Gastroesophageal sphincter (tissue), 4 donors: ENCODE measurements around the gene TMEM19. TPM values are rescaled to one million over a fixed set of nuclear protein-coding genes. Genes with fewer than 3 reads are reported as not detected.

Experiments
- ATAC-seq: fragments of 150-250 bp; one replicate; pipeline ENCODE4 v1.9.1; 2016; ENCODE audit warnings: mild to moderate bottlenecking, moderate library complexity
- H3K27ac ChIP-seq, 4 donors: fragments of 200-600 bp; sonication (generic) in 3 of 4; 1 replicate in 3 of 4; 2 replicates in 1 of 4; pipeline ENCODE4 v1.5.1; 2016 to 2019
- H3K27me3 ChIP-seq: fragments of 200-600 bp; sonication (generic); one replicate; pipeline ENCODE4 v1.5.1; 2019
- H3K36me3 ChIP-seq, 2 donors: fragments of 200-600 bp; sonication (generic); one replicate each; pipeline ENCODE4 v1.5.1; 2019; ENCODE audit warnings: control low read depth in 1 of 2
- H3K4me1 ChIP-seq, 3 donors: fragments of 200-600 bp; sonication (generic); 1 replicate in 2 of 3; 2 replicates in 1 of 3; pipeline ENCODE4 v1.5.1; 2016 to 2019; ENCODE audit warnings: control low read depth in 2 of 3
- H3K4me3 ChIP-seq, 2 donors: fragments of 200-600 bp; sonication (generic); one replicate each; pipeline ENCODE4 v1.5.1; 2019; ENCODE audit warnings: mild to moderate bottlenecking in 1 of 2, moderate library complexity in 1 of 2
- H3K9me3 ChIP-seq, 3 donors: fragments of 200-600 bp; sonication (generic); one replicate each; pipeline ENCODE4 v1.5.1; 2017 to 2019; ENCODE audit warnings: control low read depth in 2 of 3
- EP300 ChIP-seq: sonication (generic); formaldehyde crosslinking; IDR thresholded peaks from one replicate; pipeline ENCODE4 v1.6.1; 2017; ENCODE audit warnings: antibody characterized with exemption, mild to moderate bottlenecking
- POLR2A ChIP-seq, 2 donors: fragments of 450-650 bp; IDR thresholded peaks; one replicate each; pipeline ENCODE4 v1.6.1; 2017; ENCODE audit warnings: antibody characterized with exemption in 2 of 2, mild to moderate bottlenecking in 2 of 2, moderate library complexity in 1 of 2
- POLR2AphosphoS5 ChIP-seq: sonication (generic); formaldehyde crosslinking; IDR thresholded peaks from one replicate; pipeline ENCODE4 v1.6.1; 2017; ENCODE audit warnings: antibody characterized with exemption
- WGBS, 2 donors: methylation state at CpG; one replicate each; pipeline ENCODE4 v1.1.5; 2018; ENCODE audit warnings: low coverage in 1 of 2; 5-methylcytosine and 5-hydroxymethylcytosine counted together
- total RNA-seq, 4 donors: library from RNA; depleted of rRNA; stranded (reverse); fragments of >200 nt; gene quantifications; one replicate each; pipeline ENCODE4 v1.1.0, GENCODE V29; 2016
- TF ChIP-seq, protein P1 (sequence below), 4 experiments: fragments of 200-600 bp in 2 of 4; fragments of 450-650 bp in 2 of 4; sonication (generic) in 1 of 4; IDR thresholded peaks; one replicate each; pipeline ENCODE4 v1.5.1; 2017 to 2019; ENCODE audit warnings: antibody characterized with exemption in 4 of 4, mild to moderate bottlenecking in 2 of 4, moderate library complexity in 2 of 4

Gene TMEM19
- total RNA-seq, 4 donors from 2014 or later, result 15.5 to 28.9 (median 19.9) TPM

DNA sequence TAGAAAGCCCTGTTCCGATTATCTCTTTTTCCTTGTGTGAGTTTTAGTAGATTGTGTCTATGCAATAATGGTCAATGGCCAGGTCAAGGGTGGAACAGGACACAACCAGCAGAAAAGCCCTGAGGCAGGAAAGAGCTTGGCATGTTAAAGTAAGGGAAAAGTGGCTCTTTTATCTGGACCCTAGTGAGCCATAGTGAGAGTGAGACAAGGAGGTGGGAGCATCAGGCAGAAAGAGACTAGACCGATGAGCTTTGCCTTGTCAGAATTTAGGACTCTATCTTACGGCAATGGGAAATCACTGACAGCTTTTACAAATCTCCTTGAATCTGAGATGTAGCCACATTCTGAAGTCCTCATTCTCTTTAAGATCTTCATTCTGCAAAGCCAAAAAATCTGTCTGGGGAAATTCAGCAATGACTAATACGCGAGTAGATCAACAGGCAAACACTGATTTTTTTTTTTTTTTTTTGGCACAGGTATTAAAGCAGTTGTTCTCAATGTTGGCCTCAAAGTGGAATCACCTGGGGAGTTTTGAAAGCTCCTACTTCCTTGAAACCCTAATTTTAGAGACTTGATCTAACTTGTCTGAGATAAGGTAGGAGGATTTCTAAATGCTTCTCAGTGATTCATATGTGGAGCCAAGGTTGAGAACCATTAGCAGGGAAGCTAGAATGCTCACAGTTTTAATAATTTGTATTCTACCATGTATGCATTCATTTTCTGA is 33.9 kb downstream of the TMEM19 start:
- H3K4me1 ChIP-seq, result no peaks in the 10 kb centered on the region
- TF ChIP-seq, protein P1, sequence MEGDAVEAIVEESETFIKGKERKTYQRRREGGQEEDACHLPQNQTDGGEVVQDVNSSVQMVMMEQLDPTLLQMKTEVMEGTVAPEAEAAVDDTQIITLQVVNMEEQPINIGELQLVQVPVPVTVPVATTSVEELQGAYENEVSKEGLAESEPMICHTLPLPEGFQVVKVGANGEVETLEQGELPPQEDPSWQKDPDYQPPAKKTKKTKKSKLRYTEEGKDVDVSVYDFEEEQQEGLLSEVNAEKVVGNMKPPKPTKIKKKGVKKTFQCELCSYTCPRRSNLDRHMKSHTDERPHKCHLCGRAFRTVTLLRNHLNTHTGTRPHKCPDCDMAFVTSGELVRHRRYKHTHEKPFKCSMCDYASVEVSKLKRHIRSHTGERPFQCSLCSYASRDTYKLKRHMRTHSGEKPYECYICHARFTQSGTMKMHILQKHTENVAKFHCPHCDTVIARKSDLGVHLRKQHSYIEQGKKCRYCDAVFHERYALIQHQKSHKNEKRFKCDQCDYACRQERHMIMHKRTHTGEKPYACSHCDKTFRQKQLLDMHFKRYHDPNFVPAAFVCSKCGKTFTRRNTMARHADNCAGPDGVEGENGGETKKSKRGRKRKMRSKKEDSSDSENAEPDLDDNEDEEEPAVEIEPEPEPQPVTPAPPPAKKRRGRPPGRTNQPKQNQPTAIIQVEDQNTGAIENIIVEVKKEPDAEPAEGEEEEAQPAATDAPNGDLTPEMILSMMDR (IDR thresholded peaks at IDR 0.05), result no peak
- TF ChIP-seq POLR2AphosphoS5, result no peak
- no peak for TF ChIP-seq EP300
- no peak for TF ChIP-seq POLR2A (IDR thresholded peaks at IDR 0.05)
- no peaks in the 10 kb centered on the region for H3K36me3 ChIP-seq
- H3K27me3 ChIP-seq, result no peaks in the 10 kb centered on the region
- H3K27ac ChIP-seq, result no peak overlapping the region
- 76 to 93% methylated on average over 5 of the region's 5 CpGs for WGBS, 2 donors
- no peak overlapping the region for H3K4me3 ChIP-seq
- H3K9me3 ChIP-seq, result peaks cover 0 to 2% (median 0%) of the 10 kb centered on the region in 3 donors
- ATAC-seq, result no peak

DNA sequence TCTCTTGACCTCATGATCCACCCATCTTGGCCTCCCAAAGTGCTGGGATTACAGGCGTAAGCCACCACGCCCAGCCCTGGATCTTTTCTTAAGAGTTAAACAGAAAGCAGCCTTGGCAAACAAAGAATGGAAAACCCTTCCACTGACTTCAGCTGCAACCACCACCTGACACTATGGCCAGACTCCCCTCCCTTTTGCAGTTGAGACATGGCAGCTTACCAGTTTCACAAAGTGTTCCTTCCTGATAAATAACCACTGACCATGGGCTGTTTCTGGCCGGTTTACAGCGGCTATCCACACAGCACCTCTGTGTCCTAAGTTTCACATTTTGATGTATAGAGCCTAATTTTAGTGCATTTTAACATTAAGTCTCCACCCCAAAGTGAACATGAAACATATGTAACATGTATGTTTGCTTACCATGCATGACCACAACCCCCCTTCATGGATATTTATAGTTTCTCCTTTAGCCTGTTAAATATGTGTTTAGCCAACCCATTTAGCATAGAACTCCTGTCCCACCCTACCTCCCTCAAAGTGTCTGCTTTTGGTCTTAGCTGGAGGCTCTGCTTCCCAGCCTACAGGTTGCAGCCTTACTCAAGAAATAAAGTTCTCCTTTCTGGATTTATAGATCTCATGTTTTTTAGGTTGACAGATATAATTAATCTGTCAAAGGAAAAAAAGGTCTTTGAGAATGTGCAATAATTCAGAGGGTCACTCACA is 36.1 kb downstream of the TMEM19 start:
- peak; percentile 34 for ATAC-seq
- WGBS, 2 donors, result 78 to 94% methylated on average over 2 to 3 of the region's 4 CpGs
- Histone ChIP-seq H3K4me1 (no peaks in the 10 kb centered on the region), H3K9me3 (no peaks in the 10 kb centered on the region), H3K27ac (no peak overlapping the region), H3K27me3 (no peaks in the 10 kb centered on the region), H3K36me3 (no peaks in the 10 kb centered on the region), H3K4me3 (no peak overlapping the region)
- TF ChIP-seq, protein P1 (IDR thresholded peaks at IDR 0.05), result no peak
- TF ChIP-seq POLR2AphosphoS5, result no peak

DNA sequence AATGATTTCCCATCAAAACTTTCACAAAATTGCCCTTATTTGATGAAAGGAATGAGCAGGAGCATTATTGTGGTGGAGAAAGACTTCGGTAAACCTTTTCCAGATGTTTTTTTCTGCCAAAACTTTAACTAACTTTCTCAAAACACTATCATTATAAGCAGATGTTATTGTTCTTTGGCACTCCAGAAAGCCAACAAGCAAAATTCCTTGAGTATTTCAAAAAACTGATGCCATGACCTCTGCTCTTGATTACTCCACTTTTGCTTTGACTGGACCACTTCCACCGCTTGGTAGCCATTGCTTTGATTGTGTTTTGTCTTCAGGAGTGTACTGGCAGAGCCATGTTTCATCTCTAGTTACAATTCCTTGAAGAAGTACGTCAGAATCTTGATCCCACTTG is 39.1 kb downstream of the TMEM19 start:
- H3K9me3 ChIP-seq, result no peaks in the 10 kb centered on the region
- no peaks in the 10 kb centered on the region for H3K4me1 ChIP-seq
- no peak overlapping the region for H3K4me3 ChIP-seq
- no peaks in the 10 kb centered on the region for H3K36me3 ChIP-seq
- no peak overlapping the region for H3K27ac ChIP-seq
- ATAC-seq, result peak; percentile 74
- no peak for TF ChIP-seq POLR2A (IDR thresholded peaks at IDR 0.05)
- H3K27me3 ChIP-seq, result no peaks in the 10 kb centered on the region
- 65 to 72% methylated on average over 3 of the region's 3 CpGs for WGBS, 2 donors

DNA sequence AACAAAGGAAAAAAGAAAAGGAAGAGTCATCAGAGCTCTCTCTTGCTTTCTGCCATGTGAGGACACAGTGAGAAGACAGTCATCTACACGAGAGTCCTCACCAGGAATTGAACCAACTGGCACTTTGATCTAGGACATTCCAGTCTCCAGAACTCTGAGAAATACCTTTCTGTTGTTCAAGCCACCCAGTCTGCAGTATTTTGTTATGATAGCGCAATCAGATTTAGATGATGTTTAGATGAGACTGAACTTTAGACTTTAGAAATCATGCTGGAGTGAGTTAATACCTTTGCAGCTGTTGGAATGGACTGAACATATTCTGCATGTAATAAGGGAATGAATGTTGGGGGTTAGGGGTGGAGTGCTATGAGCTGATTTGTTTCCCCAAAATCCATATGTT is 40.7 kb downstream of the TMEM19 start:
- ATAC-seq, result no peak
- no peaks in the 10 kb centered on the region for H3K27me3 ChIP-seq
- no peak overlapping the region for H3K4me3 ChIP-seq
- 55 to 80% methylated on average over 1 to 2 of the region's 2 CpGs for WGBS, 2 donors
- no peaks in the 10 kb centered on the region for H3K4me1 ChIP-seq
- no peaks in the 10 kb centered on the region for H3K36me3 ChIP-seq
- no peak for TF ChIP-seq EP300
- TF ChIP-seq, protein P1 (IDR thresholded peaks at IDR 0.05), result no peak
- no peak for TF ChIP-seq POLR2AphosphoS5
- no peak for TF ChIP-seq POLR2A (IDR thresholded peaks at IDR 0.05)
- no peak overlapping the region for H3K27ac ChIP-seq
- no peaks in the 10 kb centered on the region for H3K9me3 ChIP-seq

DNA sequence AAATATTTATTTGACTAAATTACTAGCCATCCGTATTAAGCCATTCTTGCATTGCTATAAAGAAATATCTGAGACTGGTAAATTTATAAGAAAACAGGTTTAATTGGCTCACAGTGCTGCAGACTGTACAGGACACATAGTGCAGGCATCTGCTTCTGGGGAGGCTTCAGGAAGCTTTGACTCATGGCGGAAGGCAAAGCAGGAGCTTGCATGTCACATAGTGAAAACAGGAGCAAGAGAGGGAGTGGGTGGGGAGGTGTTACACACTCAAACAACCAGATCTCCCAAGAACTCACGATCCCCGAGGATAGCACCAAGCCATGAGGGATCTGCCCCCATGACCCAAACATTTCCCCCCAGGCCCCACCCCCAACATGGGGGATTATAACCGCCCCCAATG is 42.1 kb downstream of the TMEM19 start:
- no peaks in the 10 kb centered on the region for H3K27me3 ChIP-seq
- TF ChIP-seq EP300 (no peak), POLR2AphosphoS5 (no peak), POLR2A (IDR thresholded peaks at IDR 0.05) (no peak)
- TF ChIP-seq, protein P1 (IDR thresholded peaks at IDR 0.05), result no peak
- no peaks in the 10 kb centered on the region for H3K9me3 ChIP-seq
- H3K27ac ChIP-seq, result no peak overlapping the region
- no peak overlapping the region for H3K4me3 ChIP-seq
- no peaks in the 10 kb centered on the region for H3K4me1 ChIP-seq
- 50 to 73% methylated on average over 2 to 4 of the region's 5 CpGs for WGBS, 2 donors
- no peak for ATAC-seq
- H3K36me3 ChIP-seq, result no peaks in the 10 kb centered on the region
